ENCODE results near the gene JAK3.
A peak's percentile ranks its signal among the peaks of the same experiment; 100 is the strongest.
"Not testable (repeated sequence)": the region's sequence is repeated elsewhere in the genome, so short reads cannot be mapped to it uniquely, and the experiment has no call there.

The JAK3 gene

DNA sequence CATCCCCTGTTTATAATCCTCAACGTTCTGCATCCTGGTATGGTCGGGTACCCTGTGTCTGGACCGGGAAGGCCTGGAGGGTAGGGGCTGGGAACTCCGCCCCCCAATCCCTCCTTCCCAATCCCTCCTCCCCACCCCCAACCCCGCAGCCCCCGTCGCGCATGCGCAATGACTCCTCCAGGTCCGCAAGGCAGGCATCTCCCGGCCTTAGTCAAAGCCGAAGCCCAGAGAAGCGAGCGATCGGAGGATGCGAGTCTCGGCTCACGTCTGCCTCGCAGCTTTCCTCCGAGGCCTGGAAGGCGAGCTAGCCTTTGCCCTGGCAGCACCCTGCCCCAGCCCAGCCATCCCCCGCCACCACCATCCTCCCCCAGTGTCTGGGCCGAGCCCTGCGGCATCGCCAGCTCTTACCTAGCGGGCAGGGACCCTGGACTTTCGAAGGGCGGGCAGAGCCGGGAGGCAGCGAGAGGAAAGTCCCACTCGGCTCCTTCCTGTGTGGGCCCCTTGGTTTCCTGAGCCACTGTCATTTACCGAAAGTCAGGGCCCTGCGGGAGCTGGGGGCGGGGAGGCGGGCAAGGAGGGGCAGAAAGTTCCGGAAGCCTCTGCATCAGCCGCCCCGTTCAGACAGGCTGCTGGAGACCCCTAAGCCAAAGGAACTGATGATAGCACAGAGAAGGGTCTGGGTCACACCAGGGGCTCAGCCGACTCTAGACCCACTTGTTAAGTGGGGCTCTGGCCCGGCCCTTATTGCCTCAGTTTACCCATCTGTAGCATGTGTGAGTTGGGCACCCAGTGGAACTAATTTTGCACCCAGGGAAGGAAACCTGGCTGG is at the start of gene JAK3:
JAK3 (minus strand) TSS at position 445 of the 829 bp plus-strand sequence. CDS start 3,565 bp downstream, outside the sequence.
- TF ChIP-seq EZH2 (IDR thresholded peaks at IDR 0.05) (no peak), FOXP2 (optimal IDR thresholded peaks at IDR 0.05; ENCODE audit: control extremely low read depth, extremely low read length, insufficient read depth) (no peak), POLR2AphosphoS5 (IDR thresholded peaks at IDR 0.05; ENCODE audit: borderline replicate concordance, low read depth, low read length) (no peak)
- no peak within 1 kb of the TSS for H3K27ac ChIP-seq
- no peaks in the 10 kb centered on the region for H3K9me3 ChIP-seq (ENCODE audit: low read depth, low read length)
- no peaks in the 10 kb centered on the region for H3K36me3 ChIP-seq (ENCODE audit: insufficient read depth, low read length)
- DNase-seq (ENCODE audit: low read depth, low spot score): no peak
- peak within 1 kb of the TSS; percentile 31; the same call in 1 of the 2 replicates for H3K4me3 ChIP-seq
- H3K9ac ChIP-seq (ENCODE audit: insufficient read length): no peak within 1 kb of the TSS

- no peak overlapping the region for H3K27ac ChIP-seq
- TF ChIP-seq POLR2AphosphoS5 (IDR thresholded peaks at IDR 0.05; ENCODE audit: borderline replicate concordance, low read depth, low read length) (no peak), EZH2 (IDR thresholded peaks at IDR 0.05) (no peak), FOXP2 (optimal IDR thresholded peaks at IDR 0.05; ENCODE audit: control extremely low read depth, extremely low read length, insufficient read depth) (no peak)
- no peak for DNase-seq (ENCODE audit: low read depth, low spot score)
- no peak overlapping the region for H3K9ac ChIP-seq (ENCODE audit: insufficient read length)
- no peaks in the 10 kb centered on the region for H3K36me3 ChIP-seq (ENCODE audit: insufficient read depth, low read length)
- H3K9me3 ChIP-seq (ENCODE audit: low read depth, low read length): no peaks in the 10 kb centered on the region
- no peak overlapping the region for H3K4me3 ChIP-seq
These were observed 46.0 kb upstream of the JAK3 start for GRCh38 chr19:17893766-17894165.

DNA sequence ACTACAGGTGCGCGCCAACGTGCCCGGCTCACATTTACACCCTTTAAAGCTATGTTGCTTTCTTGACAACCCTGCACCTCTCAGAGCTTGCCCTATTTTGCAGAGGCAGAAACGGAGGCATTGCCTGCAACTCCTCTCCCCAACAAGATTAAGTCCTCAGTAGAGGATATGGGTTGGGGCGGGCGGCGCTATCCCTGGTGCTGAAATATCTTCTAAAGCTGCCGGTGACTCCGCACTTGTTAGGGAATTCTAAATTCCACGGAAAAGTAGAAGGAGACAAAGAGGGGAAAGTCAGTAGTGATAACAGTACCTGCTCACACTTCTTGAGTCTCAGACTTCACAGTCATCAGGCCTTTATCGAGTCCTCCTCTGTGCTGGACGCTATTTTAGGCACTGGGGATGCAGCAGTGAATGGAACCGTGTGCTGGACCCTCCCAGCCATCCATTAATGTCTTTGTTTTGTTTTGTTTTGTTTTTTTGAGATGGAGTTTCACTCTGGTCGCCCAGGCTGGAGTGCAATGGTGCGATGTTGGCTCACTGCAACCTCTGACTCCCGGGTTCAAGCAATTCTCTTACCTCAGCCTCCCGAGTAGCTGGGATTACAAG is 41.9 kb upstream of the JAK3 start:
- Histone ChIP-seq H3K4me3 (no peak overlapping the region), H3K27ac (no peak overlapping the region), H3K36me3 (ENCODE audit: insufficient read depth, low read length) (no peaks in the 10 kb centered on the region), H3K9me3 (ENCODE audit: low read depth, low read length) (no peaks in the 10 kb centered on the region), H3K9ac (ENCODE audit: insufficient read length) (no peak overlapping the region)
- TF ChIP-seq EZH2 (IDR thresholded peaks at IDR 0.05): no peak
- TF ChIP-seq POLR2AphosphoS5 (IDR thresholded peaks at IDR 0.05; ENCODE audit: borderline replicate concordance, low read depth, low read length): no peak
- no peak for TF ChIP-seq FOXP2 (optimal IDR thresholded peaks at IDR 0.05; ENCODE audit: control extremely low read depth, extremely low read length, insufficient read depth)
- DNase-seq (ENCODE audit: low read depth, low spot score): no peak

GRCh38 chr19:17888260-17888659 is 40.5 kb upstream of the JAK3 start:
- DNase-seq (ENCODE audit: low read depth, low spot score): no peak
- H3K9me3 ChIP-seq (ENCODE audit: low read depth, low read length): no peaks in the 10 kb centered on the region
- TF ChIP-seq EZH2 (IDR thresholded peaks at IDR 0.05) (no peak), POLR2AphosphoS5 (IDR thresholded peaks at IDR 0.05; ENCODE audit: borderline replicate concordance, low read depth, low read length) (no peak)
- no peak overlapping the region for H3K27ac ChIP-seq
- H3K36me3 ChIP-seq (ENCODE audit: insufficient read depth, low read length): no peaks in the 10 kb centered on the region
- H3K4me3 ChIP-seq: no peak overlapping the region
- no peak overlapping the region for H3K9ac ChIP-seq (ENCODE audit: insufficient read length)

DNA sequence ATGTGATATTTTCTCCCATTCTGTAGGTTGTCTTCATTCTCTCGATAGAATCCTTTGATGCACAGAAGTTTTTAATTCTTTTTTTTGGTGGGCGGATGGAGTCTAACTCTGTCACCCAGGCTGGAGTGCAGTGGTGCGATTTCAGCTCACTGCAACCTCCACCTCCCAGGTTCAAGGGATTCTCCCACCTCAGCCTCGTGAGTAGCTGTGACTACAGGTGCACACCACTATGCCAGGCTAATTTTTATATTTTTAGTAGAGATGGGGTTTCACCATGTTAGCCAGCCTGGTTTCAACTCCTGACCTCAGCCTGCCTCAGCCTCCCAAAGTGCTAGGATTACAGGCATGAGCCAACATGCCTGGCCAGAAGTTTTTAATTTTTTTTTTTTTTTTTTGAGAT is 39.4 kb upstream of the JAK3 start:
- not testable (repeated sequence) for H3K9me3 ChIP-seq (ENCODE audit: low read depth, low read length); DNase-seq (ENCODE audit: low read depth, low spot score); H3K4me3 ChIP-seq; H3K9ac ChIP-seq (ENCODE audit: insufficient read length); H3K36me3 ChIP-seq (ENCODE audit: insufficient read depth, low read length); H3K27ac ChIP-seq

DNA sequence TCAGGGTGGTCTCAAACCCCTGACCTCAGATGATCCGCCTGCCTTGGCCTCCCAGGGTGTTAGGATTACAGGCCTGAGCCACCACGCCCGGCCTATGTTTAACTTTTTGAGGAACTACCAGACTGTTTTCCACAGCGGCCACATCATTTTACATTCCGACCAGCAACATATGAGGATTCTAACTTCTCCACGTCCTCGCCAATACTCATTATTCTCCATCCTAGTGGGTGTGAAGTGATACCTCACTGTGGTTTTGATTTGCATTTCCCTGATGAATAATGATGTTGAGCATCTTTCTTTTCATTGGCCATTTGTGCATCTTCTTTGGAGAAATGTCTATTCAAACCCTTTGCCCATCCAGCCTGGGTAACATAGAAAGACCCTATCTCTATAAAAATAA is 38.7 kb upstream of the JAK3 start:
- DNase-seq (ENCODE audit: low read depth, low spot score): no peak
- TF ChIP-seq FOXP2 (optimal IDR thresholded peaks at IDR 0.05; ENCODE audit: control extremely low read depth, extremely low read length, insufficient read depth) (no peak), POLR2AphosphoS5 (IDR thresholded peaks at IDR 0.05; ENCODE audit: borderline replicate concordance, low read depth, low read length) (no peak), EZH2 (IDR thresholded peaks at IDR 0.05) (no peak)
- no peaks in the 10 kb centered on the region for H3K9me3 ChIP-seq (ENCODE audit: low read depth, low read length)

DNA sequence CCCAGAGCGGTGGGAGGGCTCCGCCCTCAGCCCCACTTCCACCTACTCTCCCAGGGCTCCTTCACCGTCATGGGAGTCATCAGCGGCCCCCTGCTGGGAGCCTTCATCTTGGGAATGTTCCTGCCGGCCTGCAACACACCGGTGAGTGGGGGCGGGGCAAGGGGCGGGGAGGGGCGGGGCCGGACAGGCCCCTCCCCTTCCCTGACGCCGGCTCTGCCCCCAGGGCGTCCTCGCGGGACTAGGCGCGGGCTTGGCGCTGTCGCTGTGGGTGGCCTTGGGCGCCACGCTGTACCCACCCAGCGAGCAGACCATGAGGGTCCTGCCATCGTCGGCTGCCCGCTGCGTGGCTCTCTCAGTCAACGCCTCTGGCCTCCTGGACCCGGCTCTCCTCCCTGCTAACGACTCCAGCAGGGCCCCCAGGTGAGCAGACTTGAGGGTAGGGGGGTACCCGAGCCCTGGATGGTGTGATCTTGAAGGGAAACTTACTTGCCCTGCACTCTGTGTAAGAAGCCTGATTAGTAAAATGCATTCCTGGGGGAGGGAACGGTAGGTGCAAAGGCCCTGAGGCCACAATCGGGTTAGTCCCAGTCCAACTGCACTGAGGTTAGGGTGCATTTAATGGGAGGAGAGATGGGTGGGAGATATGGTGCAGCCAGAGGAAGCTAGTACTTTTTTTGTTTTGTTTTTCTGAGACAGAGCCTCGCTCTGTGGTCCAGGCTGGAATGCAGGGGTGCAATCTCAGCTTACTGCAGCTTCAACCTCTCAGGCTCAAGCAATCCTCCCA is 36.0 kb upstream of the JAK3 start:
- no peak for TF ChIP-seq FOXP2 (optimal IDR thresholded peaks at IDR 0.05; ENCODE audit: control extremely low read depth, extremely low read length, insufficient read depth)
- TF ChIP-seq POLR2AphosphoS5 (IDR thresholded peaks at IDR 0.05; ENCODE audit: borderline replicate concordance, low read depth, low read length): no peak
- TF ChIP-seq EZH2 (IDR thresholded peaks at IDR 0.05): no peak
- Histone ChIP-seq H3K9ac (ENCODE audit: insufficient read length) (no peak overlapping the region), H3K9me3 (ENCODE audit: low read depth, low read length) (no peaks in the 10 kb centered on the region), H3K4me3 (no peak overlapping the region), H3K27ac (no peak overlapping the region), H3K36me3 (ENCODE audit: insufficient read depth, low read length) (no peaks in the 10 kb centered on the region)
- DNase-seq (ENCODE audit: low read depth, low spot score): no peak

More for the DNA sequence above, 38.7 kb upstream of the JAK3 start:
- Histone ChIP-seq H3K27ac (no peak overlapping the region), H3K9ac (ENCODE audit: insufficient read length) (no peak overlapping the region), H3K36me3 (ENCODE audit: insufficient read depth, low read length) (no peaks in the 10 kb centered on the region), H3K4me3 (no peak overlapping the region)

- Histone ChIP-seq H3K9me3 (ENCODE audit: low read depth, low read length) (no peaks in the 10 kb centered on the region), H3K9ac (ENCODE audit: insufficient read length) (no peak overlapping the region), H3K27ac (no peak overlapping the region), H3K4me3 (no peak overlapping the region), H3K36me3 (ENCODE audit: insufficient read depth, low read length) (no peaks in the 10 kb centered on the region)
- no peak for DNase-seq (ENCODE audit: low read depth, low spot score)
- TF ChIP-seq POLR2AphosphoS5 (IDR thresholded peaks at IDR 0.05; ENCODE audit: borderline replicate concordance, low read depth, low read length) (no peak), FOXP2 (optimal IDR thresholded peaks at IDR 0.05; ENCODE audit: control extremely low read depth, extremely low read length, insufficient read depth) (no peak)
These were observed 33.9 kb upstream of the JAK3 start for GRCh38 chr19:17881701-17882100.

All from SK-N-MC (cell line).